Measurements from ENCODE around the gene MYLK2.

Gene MYLK2

DNA sequence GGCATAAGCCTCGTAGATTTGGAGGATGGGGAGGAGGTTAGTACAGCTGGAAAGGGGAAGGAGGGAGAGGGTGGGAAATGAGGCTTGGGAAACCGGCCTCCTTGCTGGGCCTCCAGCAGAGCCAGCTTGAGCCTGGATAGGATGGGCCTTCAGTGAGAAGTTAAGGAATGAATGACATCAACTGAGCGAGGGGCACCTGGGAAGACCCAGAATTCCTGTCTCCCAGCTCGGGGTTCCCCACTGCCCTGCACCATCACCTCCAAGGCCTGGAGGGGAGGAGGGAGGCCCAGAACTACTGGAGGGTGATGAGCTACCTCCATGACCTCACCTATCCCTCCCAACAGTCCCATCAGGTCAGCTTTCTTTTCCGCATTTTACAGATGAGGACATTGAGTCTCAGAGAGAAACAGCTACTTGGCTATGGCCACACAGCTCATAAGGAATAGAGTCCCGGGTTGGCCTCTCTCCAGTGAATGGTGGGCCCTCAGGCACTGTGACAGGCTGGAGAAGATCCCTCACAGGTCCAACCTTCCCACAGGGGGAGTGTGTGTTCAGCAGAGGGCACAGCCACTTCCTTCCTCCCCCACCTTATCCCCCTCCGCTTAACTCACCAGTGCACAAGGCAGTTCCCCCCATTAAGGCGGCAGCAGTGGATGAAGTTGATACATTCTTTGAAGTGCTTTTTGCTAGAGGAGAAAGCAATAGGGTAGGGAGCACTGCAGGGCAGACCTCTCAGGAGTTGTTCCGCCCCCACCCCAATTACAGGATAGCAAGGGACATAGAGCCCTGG is 44.3 kb downstream of the MYLK2 start:
- Histone ChIP-seq H3K4me2 (ENCODE audit: low read length) (no peak overlapping the region), H3K23ac (ENCODE audit: low read length) (no peak overlapping the region), H3K79me1 (ENCODE audit: low read length) (no peaks in the 10 kb centered on the region), H4K8ac (ENCODE audit: low read depth, low read length) (no peak overlapping the region), H3K56ac (ENCODE audit: low read length) (no peak overlapping the region), H3K79me2 (ENCODE audit: control insufficient read depth, insufficient read depth, low read length) (no peaks in the 10 kb centered on the region), H2BK120ac (ENCODE audit: low read depth, low read length) (no peak overlapping the region), H3K4ac (ENCODE audit: low read depth, low read length) (no peak overlapping the region), H3K4me1 (ENCODE audit: control insufficient read depth, low read depth, low read length) (peaks cover 4% of the 10 kb centered on the region), H3K36me3 (ENCODE audit: control insufficient read depth, insufficient read depth, low read length) (no peaks in the 10 kb centered on the region), H4K5ac (ENCODE audit: low read length) (no peak overlapping the region), H3K9ac (ENCODE audit: low read length) (no peak overlapping the region), H3K18ac (ENCODE audit: low read length) (no peak overlapping the region), H3K27me3 (ENCODE audit: insufficient read depth, low read length, poor library complexity) (no peaks in the 10 kb centered on the region), H3K27ac (ENCODE audit: low read depth, low read length) (no peak overlapping the region), H2AK5ac (ENCODE audit: low read length) (no peak overlapping the region), H2BK15ac (replicated peaks; ENCODE audit: low read depth) (no peak overlapping the region), H2BK5ac (ENCODE audit: low read length) (no peak overlapping the region), H3K4me3 (ENCODE audit: low read length) (no peak overlapping the region)
- WGBS (ENCODE audit: extremely low coverage, insufficient coverage, low lambda C conversion rate) = no CpG with 5 or more reads among the region's 9 CpGs
- no peak for DNase-seq

DNA sequence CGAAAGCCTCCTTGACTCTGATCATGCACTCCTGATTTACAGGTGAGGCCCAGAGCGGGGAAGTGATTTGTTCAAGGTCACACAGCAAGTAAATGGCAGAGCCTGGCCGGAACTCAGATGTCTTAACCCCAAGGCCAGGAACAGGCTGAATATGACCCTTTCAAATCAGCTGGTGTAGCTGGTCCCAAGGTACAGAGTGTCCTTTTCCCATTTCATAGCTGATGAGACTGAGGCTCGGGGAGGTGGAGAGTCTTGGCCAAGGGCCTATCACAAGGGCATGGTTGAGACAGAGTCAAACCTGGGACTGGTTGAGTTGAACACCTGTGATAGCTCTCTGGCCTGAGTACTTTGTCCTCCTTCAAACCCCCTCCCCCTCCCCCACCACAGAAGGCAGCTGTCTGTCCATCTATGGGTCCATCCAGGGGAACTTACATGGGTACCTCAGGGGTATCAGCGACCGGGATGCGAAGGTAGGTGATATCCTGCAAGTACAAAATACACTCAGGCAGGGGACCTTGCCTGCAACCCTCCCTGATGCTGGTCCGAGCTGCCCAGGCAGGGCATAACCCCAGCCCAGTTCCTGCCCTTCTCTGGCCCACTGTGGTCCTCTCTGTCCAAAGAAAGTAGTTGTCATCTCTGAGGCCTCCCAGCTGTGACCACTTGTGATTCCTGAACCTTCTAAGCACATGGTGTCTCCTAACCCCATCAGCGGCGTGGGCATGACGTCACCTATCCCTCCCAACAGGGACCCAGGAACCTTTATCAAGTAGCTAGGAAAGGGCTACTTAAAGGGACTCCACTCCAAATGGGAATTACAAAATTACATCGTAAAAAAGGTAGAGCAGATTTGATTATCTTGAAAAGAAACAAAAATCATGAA is 45.6 kb downstream of the MYLK2 start:
- WGBS (ENCODE audit: extremely low coverage, insufficient coverage, low lambda C conversion rate) = no CpG with 5 or more reads among the region's 12 CpGs
- Histone ChIP-seq H4K8ac (ENCODE audit: low read depth, low read length) (no peak overlapping the region), H3K27me3 (ENCODE audit: insufficient read depth, low read length, poor library complexity) (peaks cover 2% of the 10 kb centered on the region)

DNA sequence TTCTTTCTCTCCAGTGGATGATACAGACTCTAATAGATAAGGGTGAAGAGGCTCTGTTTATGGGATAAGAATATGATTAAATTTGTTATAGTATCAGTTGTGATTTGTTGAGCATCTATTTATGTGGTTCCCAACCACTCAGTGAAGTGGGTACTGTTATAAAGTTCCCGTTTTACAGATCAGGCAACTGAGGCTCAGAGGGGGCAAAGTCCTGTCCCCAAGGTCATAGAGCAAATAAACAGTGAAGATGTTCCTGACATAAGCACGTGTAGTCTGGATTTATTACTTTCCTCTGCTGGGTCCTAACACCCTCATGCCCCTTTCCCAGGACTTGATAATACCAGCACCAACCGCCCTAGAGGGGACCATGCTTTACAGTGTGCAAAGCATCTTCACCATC is 47.1 kb downstream of the MYLK2 start:
- no peaks in the 10 kb centered on the region for H3K79me2 ChIP-seq (ENCODE audit: control insufficient read depth, insufficient read depth, low read length)
- no peak overlapping the region for H3K9ac ChIP-seq (ENCODE audit: low read length)
- H3K79me1 ChIP-seq (ENCODE audit: low read length) = no peaks in the 10 kb centered on the region
- no peak overlapping the region for H4K5ac ChIP-seq (ENCODE audit: low read length)
- DNase-seq = no peak
- H3K4ac ChIP-seq (ENCODE audit: low read depth, low read length) = no peak overlapping the region
- H3K4me2 ChIP-seq (ENCODE audit: low read length) = no peak overlapping the region
- H4K8ac ChIP-seq (ENCODE audit: low read depth, low read length) = no peak overlapping the region
- H2BK120ac ChIP-seq (ENCODE audit: low read depth, low read length) = no peak overlapping the region
- H3K36me3 ChIP-seq (ENCODE audit: control insufficient read depth, insufficient read depth, low read length) = no peaks in the 10 kb centered on the region
- no peak overlapping the region for H3K56ac ChIP-seq (ENCODE audit: low read length)
- H3K4me3 ChIP-seq (ENCODE audit: low read length) = no peak overlapping the region
- no peak overlapping the region for H2BK15ac ChIP-seq (replicated peaks; ENCODE audit: low read depth)
- no CpG with 5 or more reads among the region's 3 CpGs for WGBS (ENCODE audit: extremely low coverage, insufficient coverage, low lambda C conversion rate)
- H2BK5ac ChIP-seq (ENCODE audit: low read length) = no peak overlapping the region
- no peak overlapping the region for H3K23ac ChIP-seq (ENCODE audit: low read length)
- no peaks in the 10 kb centered on the region for H3K4me1 ChIP-seq (ENCODE audit: control insufficient read depth, low read depth, low read length)
- no peak overlapping the region for H3K27ac ChIP-seq (ENCODE audit: low read depth, low read length)
- no peak overlapping the region for H2AK5ac ChIP-seq (ENCODE audit: low read length)
- H3K27me3 ChIP-seq (ENCODE audit: insufficient read depth, low read length, poor library complexity) = peaks cover 7% of the 10 kb centered on the region
- H3K18ac ChIP-seq (ENCODE audit: low read length) = no peak overlapping the region

More for the DNA sequence above, 45.6 kb downstream of the MYLK2 start:
- Histone ChIP-seq H3K56ac (ENCODE audit: low read length) (no peak overlapping the region), H2BK120ac (ENCODE audit: low read depth, low read length) (no peak overlapping the region), H2AK5ac (ENCODE audit: low read length) (no peak overlapping the region), H3K23ac (ENCODE audit: low read length) (no peak overlapping the region), H3K79me2 (ENCODE audit: control insufficient read depth, insufficient read depth, low read length) (no peaks in the 10 kb centered on the region), H3K4me1 (ENCODE audit: control insufficient read depth, low read depth, low read length) (peaks cover 4% of the 10 kb centered on the region), H3K9ac (ENCODE audit: low read length) (no peak overlapping the region), H3K79me1 (ENCODE audit: low read length) (no peaks in the 10 kb centered on the region), H3K4me2 (ENCODE audit: low read length) (no peak overlapping the region), H2BK5ac (ENCODE audit: low read length) (no peak overlapping the region), H3K27ac (ENCODE audit: low read depth, low read length) (no peak overlapping the region), H3K36me3 (ENCODE audit: control insufficient read depth, insufficient read depth, low read length) (no peaks in the 10 kb centered on the region), H3K4me3 (ENCODE audit: low read length) (no peak overlapping the region), H2BK15ac (replicated peaks; ENCODE audit: low read depth) (no peak overlapping the region), H3K4ac (ENCODE audit: low read depth, low read length) (no peak overlapping the region), H3K18ac (ENCODE audit: low read length) (no peak overlapping the region), H4K5ac (ENCODE audit: low read length) (no peak overlapping the region)
- no peak for DNase-seq

DNA sequence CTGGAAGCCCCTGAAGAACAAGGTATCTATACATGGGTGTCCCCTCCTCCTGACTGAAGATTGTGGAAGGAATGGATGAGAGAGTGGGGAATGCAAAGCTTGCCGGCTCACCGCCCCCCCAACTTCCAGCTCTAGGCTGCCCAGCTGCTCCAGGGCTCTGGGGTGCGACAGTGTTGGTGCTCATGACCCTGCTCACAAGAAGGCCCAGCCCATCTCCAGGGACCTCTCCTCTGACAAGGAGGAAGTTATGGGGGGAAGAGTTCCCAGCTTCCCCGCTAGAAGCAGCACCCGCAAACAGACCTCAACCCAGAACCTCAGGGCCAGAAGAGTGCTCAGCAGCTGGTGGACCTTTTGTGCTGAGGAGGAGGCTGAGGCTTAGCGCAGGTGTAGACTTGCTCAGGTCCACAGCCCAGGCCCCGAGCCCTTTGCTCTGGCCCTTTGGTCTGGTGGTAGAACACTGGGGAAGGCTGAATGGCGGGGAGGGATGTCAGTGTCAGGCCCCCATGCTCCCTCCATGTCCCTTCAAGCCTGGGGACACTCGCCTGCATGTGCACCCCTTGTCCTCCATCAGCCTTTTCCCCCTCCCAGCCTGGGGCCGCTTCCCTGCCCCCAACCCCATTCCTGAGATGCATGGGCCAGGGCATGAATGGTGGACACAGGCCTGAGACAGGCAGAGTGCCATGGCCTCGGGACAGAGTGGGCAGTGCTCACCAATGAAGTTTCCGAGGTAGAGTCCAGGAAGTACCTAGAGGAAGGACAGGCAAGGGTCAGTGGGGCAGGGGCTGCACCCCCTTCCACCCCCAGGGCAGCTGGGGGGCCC is 49.9 kb downstream of the MYLK2 start:
- peaks cover 8% of the 10 kb centered on the region for H3K27me3 ChIP-seq (ENCODE audit: insufficient read depth, low read length, poor library complexity)
- no CpG with 5 or more reads among the region's 12 CpGs for WGBS (ENCODE audit: extremely low coverage, insufficient coverage, low lambda C conversion rate)
- H3K79me1 ChIP-seq (ENCODE audit: low read length) = no peaks in the 10 kb centered on the region
- no peak overlapping the region for H2AK5ac ChIP-seq (ENCODE audit: low read length)
- no peaks in the 10 kb centered on the region for H3K4me1 ChIP-seq (ENCODE audit: control insufficient read depth, low read depth, low read length)
- no peak overlapping the region for H3K18ac ChIP-seq (ENCODE audit: low read length)
- no peak overlapping the region for H3K4me3 ChIP-seq (ENCODE audit: low read length)
- no peak overlapping the region for H4K8ac ChIP-seq (ENCODE audit: low read depth, low read length)
- DNase-seq = no peak
- H3K56ac ChIP-seq (ENCODE audit: low read length) = no peak overlapping the region
- H3K4ac ChIP-seq (ENCODE audit: low read depth, low read length) = no peak overlapping the region
- no peak overlapping the region for H3K23ac ChIP-seq (ENCODE audit: low read length)
- H3K36me3 ChIP-seq (ENCODE audit: control insufficient read depth, insufficient read depth, low read length) = no peaks in the 10 kb centered on the region
- no peak overlapping the region for H3K4me2 ChIP-seq (ENCODE audit: low read length)
- no peaks in the 10 kb centered on the region for H3K79me2 ChIP-seq (ENCODE audit: control insufficient read depth, insufficient read depth, low read length)
- H2BK15ac ChIP-seq (replicated peaks; ENCODE audit: low read depth) = no peak overlapping the region
- H3K27ac ChIP-seq (ENCODE audit: low read depth, low read length) = no peak overlapping the region
- no peak overlapping the region for H2BK5ac ChIP-seq (ENCODE audit: low read length)
- H4K5ac ChIP-seq (ENCODE audit: low read length) = no peak overlapping the region
- no peak overlapping the region for H3K9ac ChIP-seq (ENCODE audit: low read length)
- H2BK120ac ChIP-seq (ENCODE audit: low read depth, low read length) = no peak overlapping the region

DNA sequence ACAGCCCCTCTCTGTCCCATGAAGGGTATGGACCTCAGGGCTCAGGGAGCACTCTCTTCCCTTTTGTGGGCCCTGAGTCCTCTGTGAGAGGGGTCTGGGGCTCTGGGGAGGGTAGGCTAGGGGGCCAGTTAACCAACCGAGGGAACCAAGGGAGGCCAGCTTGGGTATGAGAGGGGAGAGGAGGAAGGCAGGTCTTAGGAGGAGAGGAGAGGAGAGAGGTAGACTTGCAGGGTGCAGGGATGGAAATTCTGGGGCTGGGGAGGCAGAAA is 50.5 kb downstream of the MYLK2 start:
- peak overlapping the region; percentile 39 for H3K4me3 ChIP-seq (ENCODE audit: low read length)
- H3K4me2 ChIP-seq (ENCODE audit: low read length) = peak overlapping the region; percentile 98
- H3K27ac ChIP-seq (ENCODE audit: low read depth, low read length) = no peak overlapping the region
- H3K36me3 ChIP-seq (ENCODE audit: control insufficient read depth, insufficient read depth, low read length) = no peaks in the 10 kb centered on the region
- H3K79me2 ChIP-seq (ENCODE audit: control insufficient read depth, insufficient read depth, low read length) = no peaks in the 10 kb centered on the region
- H3K56ac ChIP-seq (ENCODE audit: low read length) = peak overlapping the region; percentile 91
- H2BK120ac ChIP-seq (ENCODE audit: low read depth, low read length) = no peak overlapping the region
- WGBS (ENCODE audit: extremely low coverage, insufficient coverage, low lambda C conversion rate) = no CpG with 5 or more reads among the region's 1 CpG
- no peak overlapping the region for H3K23ac ChIP-seq (ENCODE audit: low read length)
- no peak overlapping the region for H4K5ac ChIP-seq (ENCODE audit: low read length)
- no peak for DNase-seq
- no peak overlapping the region for H2BK5ac ChIP-seq (ENCODE audit: low read length)
- no peak overlapping the region for H3K18ac ChIP-seq (ENCODE audit: low read length)
- H3K27me3 ChIP-seq (ENCODE audit: insufficient read depth, low read length, poor library complexity) = peaks cover 8% of the 10 kb centered on the region
- H3K79me1 ChIP-seq (ENCODE audit: low read length) = no peaks in the 10 kb centered on the region
- no peak overlapping the region for H3K4ac ChIP-seq (ENCODE audit: low read depth, low read length)
- peak overlapping the region; percentile 68 for H3K9ac ChIP-seq (ENCODE audit: low read length)
- H3K4me1 ChIP-seq (ENCODE audit: control insufficient read depth, low read depth, low read length) = no peaks in the 10 kb centered on the region
- no peak overlapping the region for H2AK5ac ChIP-seq (ENCODE audit: low read length)
- no peak overlapping the region for H4K8ac ChIP-seq (ENCODE audit: low read depth, low read length)
- no peak overlapping the region for H2BK15ac ChIP-seq (replicated peaks; ENCODE audit: low read depth)

All from mesendoderm (in vitro differentiated cells).